NCI-H1436 treated with DMSO at 0.1 percent for 48 hours (cell line): Measurements from ENCODE around the gene TK1.
"Not testable (repeated sequence)": the region's sequence is repeated elsewhere in the genome, so short reads cannot be mapped to it uniquely, and the experiment has no call there.

Experiments
- DNase-seq: peaks from one replicate; lab custom pipeline; 2025; lab: John Stamatoyannopoulos, UW

The TK1 gene

GRCh38 chr17:78176548-78177025, 10.3 kb downstream of the TK1 start:
- DNase-seq, result no peak

GRCh38 chr17:78175643-78175981, 11.2 kb downstream of the TK1 start:
- no peak for DNase-seq

GRCh38 chr17:78174870-78175642, 11.8 kb downstream of the TK1 start:
- DNase-seq, result no peak

- no peak for DNase-seq
These were observed 12.4 kb downstream of the TK1 start for GRCh38 chr17:78174346-78174869.

GRCh38 chr17:78173097-78173715, 13.6 kb downstream of the TK1 start:
- no peak for DNase-seq

- DNase-seq, result no peak
These were observed 14.4 kb downstream of the TK1 start for GRCh38 chr17:78172249-78173051.

- not testable (repeated sequence) for DNase-seq
These were observed 15.1 kb downstream of the TK1 start for GRCh38 chr17:78171591-78172248.

- DNase-seq, result no peak
These were observed 15.9 kb downstream of the TK1 start for GRCh38 chr17:78170692-78171590.

- no peak for DNase-seq
These were observed 17.7 kb downstream of the TK1 start for GRCh38 chr17:78168903-78169793.

GRCh38 chr17:78168242-78168902, 18.5 kb downstream of the TK1 start, which contains the start of gene SYNGR2:
Gene SYNGR2 (plus strand): TSS chr17:78168581. CDS start chr17:78168617, 36 bp downstream.
- DNase-seq, result peak; percentile 42

GRCh38 chr17:78166416-78166815, 20.4 kb downstream of the TK1 start:
- DNase-seq, result no peak

GRCh38 chr17:78164748-78165607, 21.9 kb downstream of the TK1 start:
- no peak for DNase-seq

GRCh38 chr17:78163881-78164747, 22.7 kb downstream of the TK1 start:
- no peak for DNase-seq

- DNase-seq, result no peak
These were observed 27.2 kb downstream of the TK1 start for GRCh38 chr17:78159575-78160158.

GRCh38 chr17:78154903-78155811, 31.7 kb downstream of the TK1 start:
- no peak for DNase-seq

GRCh38 chr17:78151514-78152008, 35.3 kb downstream of the TK1 start:
- no peak for DNase-seq
